Mucosa of descending colon (tissue), 3 donors: ENCODE measurements around the gene FRMD8. TPM values are rescaled to one million over a fixed set of nuclear protein-coding genes. Genes with fewer than 3 reads are reported as not detected.

Source experiments
- ATAC-seq: fragments of 200-7000 bp; cut with Tn5 transposase; one replicate; pipeline ENCODE4 v1.9.1; 2020; ENCODE audit warnings: mild to moderate bottlenecking, moderate library complexity
- DNase-seq, 3 donors: peaks; one replicate each; pipeline ENCODE4 v3.0.0-alpha.2; 2020
- H3K36me3 ChIP-seq: fragments of 200-600 bp; one replicate; pipeline ENCODE4 v1.8.0; 2021; ENCODE audit warnings: low read depth, mild to moderate bottlenecking
- H3K4me1 ChIP-seq: fragments of 200-600 bp; one replicate; pipeline ENCODE4 v1.8.0; 2021; ENCODE audit warnings: low read depth, mild to moderate bottlenecking
- H3K4me3 ChIP-seq: fragments of 200-600 bp; one replicate; pipeline ENCODE4 v1.8.0; 2021; ENCODE audit warnings: mild to moderate bottlenecking
- H3K9me3 ChIP-seq: fragments of 200-600 bp; one replicate; pipeline ENCODE4 v1.8.0; 2021; ENCODE audit warnings: mild to moderate bottlenecking
- CTCF ChIP-seq: fragments of 200-600 bp; IDR thresholded peaks from one replicate; pipeline ENCODE4 v1.8.0; 2022; ENCODE audit warnings: antibody characterized with exemption, mild to moderate bottlenecking
- intact Hi-C, 2 donors: fragments of 100-400 bp; cut with DNase I in 1 of 2; cut with micrococcal nuclease in 1 of 2; formaldehyde crosslinking; loops; one replicate each; pipeline versions ENCODE4 v1.11.0 to v1.11.1; 2022; cut with DNase I, micrococcal nuclease
- total RNA-seq, 3 donors: library from RNA; stranded (reverse); fragmentation: NEBNext Ultra II Directional in 2 of 3; extraction: Animal tissue kit (Norgen Biotek cat#: 25700) in 2 of 3; gene quantifications; one replicate each; pipeline versions ENCODE4 v1.2.1 to v1.2.4, GENCODE V29; 2021 to 2023
- donor health status: DM: no; HTN: no; CAD: no; lungs with moderate emphysema.
- donor health status: DM: no; HTN: no; CAD: no.
- donor health status: DM: no; HTN: yes; CAD: no.

FRMD8 gene
- total RNA-seq, 3 donors from 2014 or later, result 27.1 to 44.1 (median 42.3) TPM

DNA sequence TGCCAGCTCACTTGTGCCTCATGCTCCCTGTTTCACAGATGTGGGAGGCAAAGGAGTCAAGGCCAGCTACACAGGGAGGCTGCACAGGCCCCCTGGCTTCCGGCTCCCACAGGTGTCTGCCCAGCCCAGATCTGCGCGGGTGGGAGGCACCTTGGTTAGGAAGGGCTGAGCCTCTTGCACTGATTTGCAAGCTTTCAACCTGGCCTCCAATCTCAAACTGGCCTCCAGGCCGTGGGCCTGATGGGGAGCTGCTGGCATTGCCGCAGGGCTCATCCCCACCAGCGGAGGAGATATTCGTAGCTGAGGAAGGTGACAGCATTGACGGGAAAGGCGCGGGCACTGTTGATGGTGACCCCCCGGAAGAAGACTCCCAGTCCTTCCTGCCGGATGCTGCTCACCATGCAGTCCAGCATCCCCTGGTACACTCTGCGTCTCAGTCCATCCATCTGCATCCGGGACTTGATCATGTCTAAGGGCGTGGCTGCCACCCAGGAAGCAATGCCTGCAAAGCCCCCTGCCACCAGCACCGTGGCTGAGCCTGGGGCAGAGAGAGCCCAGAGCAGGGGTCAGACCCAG lies 10.2 kb upstream of the FRMD8 start:
- TF ChIP-seq CTCF, result no peak
- Histone ChIP-seq H3K4me1 (peaks cover 10% of the 10 kb centered on the region), H3K9me3 (no peaks in the 10 kb centered on the region), H3K4me3 (no peak overlapping the region), H3K36me3 (no peaks in the 10 kb centered on the region)
- no peak for DNase-seq
- intact Hi-C loops, result no loop called here
- no peak for ATAC-seq

- Histone ChIP-seq H3K9me3 (no peaks in the 10 kb centered on the region), H3K4me3 (no peak overlapping the region), H3K4me1 (peaks cover 18% of the 10 kb centered on the region), H3K36me3 (no peaks in the 10 kb centered on the region)
- no peak for TF ChIP-seq CTCF
- DNase-seq (no peak), ATAC-seq (no peak)
- intact Hi-C loops, result no loop called here
Measured at GRCh38 chr11:65377036-65377435, 9.4 kb upstream of the FRMD8 start.

DNA sequence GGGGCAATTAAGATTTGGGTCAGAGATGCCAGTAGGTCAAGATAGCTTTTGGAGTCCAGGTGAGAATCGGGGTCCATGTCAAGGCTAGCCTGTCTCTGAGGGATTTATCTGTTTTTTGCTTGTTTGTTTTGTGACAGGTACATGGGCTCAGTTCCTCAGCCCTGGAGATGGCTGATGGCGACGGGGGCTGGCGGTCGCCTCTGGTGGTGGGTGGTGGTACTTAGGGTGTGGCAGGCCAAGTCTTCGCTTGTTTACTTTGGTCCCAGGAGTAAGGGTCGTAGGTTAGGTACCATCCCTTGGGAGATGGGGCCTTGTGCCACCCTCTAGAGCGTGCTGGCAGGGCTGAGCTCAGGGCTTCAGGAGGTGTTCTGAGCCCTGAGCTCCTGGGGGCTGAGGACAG lies 8.7 kb upstream of the FRMD8 start:
- no peaks in the 10 kb centered on the region for H3K9me3 ChIP-seq
- no peak for DNase-seq
- intact Hi-C loops, result no loop called here
- H3K36me3 ChIP-seq, result no peaks in the 10 kb centered on the region
- H3K4me1 ChIP-seq, result peaks cover 24% of the 10 kb centered on the region
- ATAC-seq, result no peak
- H3K4me3 ChIP-seq, result no peak overlapping the region
- TF ChIP-seq CTCF, result no peak

DNA sequence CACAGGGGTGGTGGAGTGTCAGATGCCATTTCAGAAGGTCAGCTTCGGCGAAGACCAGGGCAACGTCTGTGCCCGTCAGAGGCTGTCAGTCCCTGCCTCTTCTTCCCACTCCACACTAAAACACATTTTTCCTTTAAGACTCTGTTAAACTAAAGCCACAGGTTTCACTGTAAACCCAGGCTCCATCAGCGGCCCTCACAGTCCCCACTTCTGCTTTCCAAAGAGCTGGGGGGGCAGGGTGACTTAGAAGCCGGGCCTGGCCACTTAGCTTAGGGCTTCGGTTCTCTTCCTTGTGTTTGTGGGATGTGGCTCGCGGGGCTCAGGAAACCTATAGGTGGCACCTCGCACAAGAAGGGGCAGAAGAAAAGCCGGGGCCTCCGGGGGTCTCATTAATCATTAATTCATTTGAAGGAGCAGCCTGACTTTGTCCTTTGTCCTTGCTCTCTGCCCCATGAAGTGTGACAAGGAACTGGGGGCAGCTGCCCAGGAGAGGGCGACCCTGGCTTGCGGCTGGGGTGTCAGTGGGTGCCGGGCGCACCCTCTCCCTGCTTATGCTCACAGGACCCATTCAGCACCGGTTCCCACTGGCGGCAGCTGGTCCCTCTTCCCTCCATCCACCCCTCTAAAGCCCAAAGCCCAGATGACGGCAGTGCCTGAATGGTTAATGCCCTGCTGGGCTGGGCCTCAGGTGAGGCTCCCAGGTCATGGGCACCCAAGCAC lies 8.1 kb upstream of the FRMD8 start:
- H3K4me1 ChIP-seq, result peaks cover 30% of the 10 kb centered on the region
- no peak for ATAC-seq
- TF ChIP-seq CTCF, result no peak
- no peak for DNase-seq
- H3K4me3 ChIP-seq, result no peak overlapping the region
- H3K9me3 ChIP-seq, result no peaks in the 10 kb centered on the region
- no peaks in the 10 kb centered on the region for H3K36me3 ChIP-seq
- intact Hi-C loops, result no loop called here

DNA sequence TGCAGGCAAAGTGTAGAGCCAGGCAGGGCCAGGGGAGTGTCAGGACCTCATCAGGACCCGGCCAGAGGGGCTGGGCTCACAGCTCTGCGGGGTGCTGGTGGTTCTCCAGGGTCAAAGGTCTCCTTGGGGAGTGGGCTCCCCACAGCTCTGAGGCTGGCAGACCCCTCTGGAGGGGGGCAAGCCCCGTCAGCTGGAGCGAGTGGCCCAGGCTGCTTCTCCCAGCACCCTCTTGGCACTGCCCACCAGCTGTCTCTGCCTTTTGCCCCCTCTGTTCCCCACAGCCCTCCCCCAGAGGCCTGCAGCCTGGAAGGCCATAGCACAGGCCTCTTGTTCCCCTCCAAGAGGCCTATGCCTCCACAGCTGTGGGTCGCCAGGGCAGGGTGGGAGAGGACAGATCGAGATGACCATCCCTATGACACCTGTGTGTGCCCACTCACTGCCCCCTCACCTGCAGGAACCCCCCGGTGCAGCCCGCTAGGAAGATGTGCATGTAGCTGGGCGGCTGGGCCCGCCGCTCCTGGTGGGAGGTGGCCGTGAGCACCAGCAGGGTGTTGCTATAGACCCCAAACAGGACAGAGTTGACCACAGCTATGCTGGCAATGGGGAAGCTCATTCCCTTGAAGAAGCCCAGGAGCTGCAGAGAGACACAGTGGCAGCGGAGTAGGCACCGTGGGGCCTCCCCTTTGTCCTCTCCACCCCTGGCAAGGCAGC lies 7.4 kb upstream of the FRMD8 start:
- Histone ChIP-seq H3K9me3 (no peaks in the 10 kb centered on the region), H3K4me1 (peaks cover 37% of the 10 kb centered on the region)

More for the DNA sequence above, 7.4 kb upstream of the FRMD8 start:
- TF ChIP-seq CTCF, result no peak
- ATAC-seq (no peak), DNase-seq (no peak)
- Histone ChIP-seq H3K4me3 (no peak overlapping the region), H3K36me3 (no peaks in the 10 kb centered on the region)
- intact Hi-C loops, result no loop called here
